HG03039 (cell line): ENCODE measurements around the gene SULT4A1.

Experiments
- ATAC-seq: cut with Tn5 transposase; IDR thresholded peaks from one replicate; pipeline ENCODE4 v1.9.1; 2021; ENCODE audit warnings: mild to moderate bottlenecking, moderate library complexity; ENCODE audit not compliant: unreplicated experiment

The SULT4A1 gene

GRCh38 chr22:43829904-43830851, 32.1 kb downstream of the SULT4A1 start:
- no peak for ATAC-seq

- ATAC-seq = no peak
These were observed 33.1 kb downstream of the SULT4A1 start for GRCh38 chr22:43828998-43829782.

- no peak for ATAC-seq
These were observed 33.7 kb downstream of the SULT4A1 start for GRCh38 chr22:43828725-43828997.

GRCh38 chr22:43827926-43828724, 34.2 kb downstream of the SULT4A1 start:
- ATAC-seq = no peak

- no peak for ATAC-seq
These were observed 35.1 kb downstream of the SULT4A1 start for GRCh38 chr22:43827003-43827735.

GRCh38 chr22:43826142-43827002, 35.9 kb downstream of the SULT4A1 start:
- no peak for ATAC-seq

- no peak for ATAC-seq
These were observed 36.7 kb downstream of the SULT4A1 start for GRCh38 chr22:43825651-43826050.

GRCh38 chr22:43824724-43825420, 37.4 kb downstream of the SULT4A1 start:
- no peak for ATAC-seq

GRCh38 chr22:43823911-43824665, 38.2 kb downstream of the SULT4A1 start:
- no peak for ATAC-seq

GRCh38 chr22:43823353-43823908, 38.9 kb downstream of the SULT4A1 start:
- no peak for ATAC-seq

GRCh38 chr22:43821606-43822425, 40.5 kb downstream of the SULT4A1 start:
- no peak for ATAC-seq

GRCh38 chr22:43820651-43821305, 41.5 kb downstream of the SULT4A1 start:
- ATAC-seq = no peak

GRCh38 chr22:43819931-43820640, 42.2 kb downstream of the SULT4A1 start:
- ATAC-seq = no peak

GRCh38 chr22:43819421-43819921, 42.8 kb downstream of the SULT4A1 start:
- no peak for ATAC-seq

GRCh38 chr22:43818981-43819380, 43.3 kb downstream of the SULT4A1 start:
- no peak for ATAC-seq

- ATAC-seq = no peak
These were observed 44.9 kb downstream of the SULT4A1 start for GRCh38 chr22:43817402-43817801.
